Loucy (cell line): ENCODE measurements around the gene SEMA5A.

Experiments
- H2AFZ ChIP-seq: fragments of 200-600 bp; sonication (generic); 2 replicates; pipeline ENCODE4 v1.6.0; 2016; ENCODE audit warnings: antibody characterized with exemption, mild to moderate bottlenecking, low read length, moderate library complexity
- H3F3A ChIP-seq: fragments of 200-600 bp; 2 replicates; pipeline ENCODE4 v1.6.0; 2016; ENCODE audit warnings: antibody characterized with exemption, low read depth, mild to moderate bottlenecking
- H3K27me3 ChIP-seq: fragments of 200-600 bp; sonication (generic); 2 replicates; pipeline ENCODE4 v1.6.1; 2014; ENCODE audit warnings: low read length, mild to moderate bottlenecking; ENCODE audit not compliant: insufficient read depth, poor library complexity, severe bottlenecking
- H3K36me3 ChIP-seq: fragments of 200-600 bp; sonication (generic); 2 replicates; pipeline ENCODE4 v1.6.1; 2016; ENCODE audit warnings: low read length; ENCODE audit not compliant: insufficient read depth
- H3K4me1 ChIP-seq: fragments of 200-600 bp; sonication (generic); 2 replicates; pipeline ENCODE4 v1.5.1; 2014; ENCODE audit warnings: low read length, mild to moderate bottlenecking; ENCODE audit not compliant: insufficient read depth, poor library complexity, severe bottlenecking
- H3K4me2 ChIP-seq: fragments of 200-600 bp; sonication (generic); 2 replicates; pipeline ENCODE4 v1.6.0; 2014; ENCODE audit warnings: antibody characterized with exemption, low read length, low read depth, mild to moderate bottlenecking; ENCODE audit not compliant: poor library complexity, severe bottlenecking
- H3K4me3 ChIP-seq: fragments of 200-600 bp; sonication (generic); 2 replicates; pipeline ENCODE4 v1.5.1; 2014; ENCODE audit warnings: low read length, mild to moderate bottlenecking, mixed read lengths; ENCODE audit not compliant: poor library complexity, severe bottlenecking
- H3K79me2 ChIP-seq: fragments of 200-600 bp; sonication (generic); 2 replicates; pipeline ENCODE4 v1.6.1; 2014; ENCODE audit warnings: low read length; ENCODE audit not compliant: insufficient read depth
- H3K9ac ChIP-seq: fragments of 200-600 bp; sonication (generic); 2 replicates; pipeline ENCODE4 v1.6.0; 2014; ENCODE audit warnings: mild to moderate bottlenecking, low read depth, low read length, moderate library complexity; ENCODE audit not compliant: poor library complexity, severe bottlenecking
- H3K9me2 ChIP-seq: fragments of 200-600 bp; sonication (generic); replicated peaks from 2 replicates; pipeline ENCODE4 v1.6.1; 2016; ENCODE audit warnings: low read depth, low read length, mixed read lengths
- H3K9me3 ChIP-seq: fragments of 200-600 bp; sonication (generic); 2 replicates; pipeline ENCODE4 v1.6.1; 2014; ENCODE audit warnings: mild to moderate bottlenecking, antibody characterized with exemption, low read length, low read depth; ENCODE audit not compliant: insufficient read depth
- H4K20me1 ChIP-seq: fragments of 200-600 bp; sonication (generic); 2 replicates; pipeline ENCODE4 v1.6.0; 2014; ENCODE audit warnings: antibody characterized with exemption, low read length, mild to moderate bottlenecking; ENCODE audit not compliant: insufficient read depth, poor library complexity, severe bottlenecking
- EZH2phosphoT487 ChIP-seq: fragments of 200-600 bp; IDR thresholded peaks from 2 replicates; pipeline ENCODE4 v1.6.1; 2018; ENCODE audit warnings: antibody characterized with exemption, mild to moderate bottlenecking, moderate library complexity, borderline replicate concordance
- TF ChIP-seq, protein P1 (sequence below): fragments of 200-600 bp; sonication (generic); conservative IDR thresholded peaks from 2 replicates; pipeline ENCODE4 v1.5.1; 2014; ENCODE audit warnings: mild to moderate bottlenecking, antibody characterized with exemption, low read length

SEMA5A gene

GRCh38 chr5:9495121-9495520, 50.8 kb downstream of the SEMA5A start:
- no peak for TF ChIP-seq EZH2phosphoT487
- TF ChIP-seq, protein P1, sequence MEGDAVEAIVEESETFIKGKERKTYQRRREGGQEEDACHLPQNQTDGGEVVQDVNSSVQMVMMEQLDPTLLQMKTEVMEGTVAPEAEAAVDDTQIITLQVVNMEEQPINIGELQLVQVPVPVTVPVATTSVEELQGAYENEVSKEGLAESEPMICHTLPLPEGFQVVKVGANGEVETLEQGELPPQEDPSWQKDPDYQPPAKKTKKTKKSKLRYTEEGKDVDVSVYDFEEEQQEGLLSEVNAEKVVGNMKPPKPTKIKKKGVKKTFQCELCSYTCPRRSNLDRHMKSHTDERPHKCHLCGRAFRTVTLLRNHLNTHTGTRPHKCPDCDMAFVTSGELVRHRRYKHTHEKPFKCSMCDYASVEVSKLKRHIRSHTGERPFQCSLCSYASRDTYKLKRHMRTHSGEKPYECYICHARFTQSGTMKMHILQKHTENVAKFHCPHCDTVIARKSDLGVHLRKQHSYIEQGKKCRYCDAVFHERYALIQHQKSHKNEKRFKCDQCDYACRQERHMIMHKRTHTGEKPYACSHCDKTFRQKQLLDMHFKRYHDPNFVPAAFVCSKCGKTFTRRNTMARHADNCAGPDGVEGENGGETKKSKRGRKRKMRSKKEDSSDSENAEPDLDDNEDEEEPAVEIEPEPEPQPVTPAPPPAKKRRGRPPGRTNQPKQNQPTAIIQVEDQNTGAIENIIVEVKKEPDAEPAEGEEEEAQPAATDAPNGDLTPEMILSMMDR, result no peak
- no peaks in the 10 kb centered on the region for H3F3A ChIP-seq

DNA sequence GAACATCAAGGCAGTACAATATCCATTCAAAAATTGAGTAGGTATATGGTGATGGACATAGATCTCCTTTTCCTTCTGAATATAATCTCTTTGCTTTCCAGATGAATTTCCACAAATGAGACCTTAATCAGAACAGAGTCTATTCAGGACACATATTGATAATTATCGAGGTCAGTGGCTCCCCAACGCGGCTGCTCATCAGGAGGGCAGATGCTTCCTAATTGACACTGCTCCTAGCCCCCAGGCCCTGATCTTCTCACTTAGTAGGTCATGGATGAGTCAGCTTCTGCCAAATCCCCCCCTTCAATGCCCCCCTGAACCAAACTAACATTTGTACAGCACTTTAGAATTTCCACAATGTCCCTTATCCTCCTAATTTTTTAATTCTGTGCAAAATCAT, 51.6 kb downstream of the SEMA5A start:
- H3K36me3 ChIP-seq, result no peaks in the 10 kb centered on the region
- H3K27me3 ChIP-seq, result no peaks in the 10 kb centered on the region
- no peaks in the 10 kb centered on the region for H4K20me1 ChIP-seq
- H3K4me2 ChIP-seq, result no peak overlapping the region
- H3F3A ChIP-seq, result no peaks in the 10 kb centered on the region
- no peak overlapping the region for H3K4me3 ChIP-seq
- H3K79me2 ChIP-seq, result no peaks in the 10 kb centered on the region
- H2AFZ ChIP-seq, result no peak overlapping the region
- TF ChIP-seq EZH2phosphoT487, result no peak
- TF ChIP-seq, protein P1, result no peak
- H3K9me2 ChIP-seq, result no peaks in the 10 kb centered on the region
- no peaks in the 10 kb centered on the region for H3K4me1 ChIP-seq
- no peaks in the 10 kb centered on the region for H3K9me3 ChIP-seq
- no peak overlapping the region for H3K9ac ChIP-seq

More at GRCh38 chr5:9495121-9495520, 50.8 kb downstream of the SEMA5A start:
- no peak overlapping the region for H2AFZ ChIP-seq
- no peaks in the 10 kb centered on the region for H3K9me2 ChIP-seq
- no peak overlapping the region for H3K4me2 ChIP-seq
- no peak overlapping the region for H3K9ac ChIP-seq
- no peaks in the 10 kb centered on the region for H3K9me3 ChIP-seq
- no peaks in the 10 kb centered on the region for H3K79me2 ChIP-seq
- no peaks in the 10 kb centered on the region for H3K36me3 ChIP-seq
- no peaks in the 10 kb centered on the region for H3K4me1 ChIP-seq
- H3K4me3 ChIP-seq, result no peak overlapping the region
- H3K27me3 ChIP-seq, result no peaks in the 10 kb centered on the region
- H4K20me1 ChIP-seq, result no peaks in the 10 kb centered on the region

DNA sequence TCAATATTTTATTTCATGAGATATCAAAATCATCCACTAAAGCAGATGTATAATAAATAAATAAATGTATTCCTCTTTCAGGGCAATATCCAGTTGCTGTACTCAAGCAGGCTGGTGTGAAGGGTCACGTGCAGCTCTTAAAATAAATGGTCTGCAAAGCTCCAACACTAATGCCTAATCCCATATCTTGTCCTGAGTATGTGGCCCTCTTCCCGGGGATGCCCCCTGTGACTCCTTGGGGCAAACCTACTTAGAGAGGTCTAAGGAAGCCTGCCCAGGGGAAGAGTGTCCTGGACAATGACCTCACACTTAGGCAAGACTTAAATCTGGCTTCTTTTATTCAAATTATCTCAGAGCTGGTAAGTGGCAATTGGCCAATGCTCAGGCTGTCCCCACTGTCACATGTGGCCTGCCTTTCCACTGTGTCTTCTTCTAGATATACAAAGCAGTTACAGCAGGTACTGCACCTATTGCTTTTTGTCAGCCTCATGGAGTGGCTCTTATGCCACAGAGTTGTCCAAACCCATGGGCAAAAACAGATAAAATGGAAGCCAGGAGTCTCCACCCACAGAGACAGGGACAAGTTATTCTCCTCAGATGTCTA, 55.3 kb downstream of the SEMA5A start:
- Histone ChIP-seq H3K4me1 (no peaks in the 10 kb centered on the region), H3F3A (no peaks in the 10 kb centered on the region), H3K27me3 (no peaks in the 10 kb centered on the region), H3K9ac (no peak overlapping the region), H3K79me2 (no peaks in the 10 kb centered on the region), H3K9me3 (no peaks in the 10 kb centered on the region), H2AFZ (no peak overlapping the region), H3K36me3 (no peaks in the 10 kb centered on the region), H3K9me2 (no peaks in the 10 kb centered on the region), H4K20me1 (no peaks in the 10 kb centered on the region), H3K4me3 (no peak overlapping the region), H3K4me2 (no peak overlapping the region)
- TF ChIP-seq, protein P1, result no peak
- TF ChIP-seq EZH2phosphoT487, result no peak
